Suppressor macrophage treated with lipopolysaccharide for 4 hours (primary cell): Measurements from ENCODE around the gene RHBDF1.

ENCODE experiments used
- DNase-seq: peaks from one replicate; pipeline ENCODE4 v3.0.0-alpha.2; 2020

Gene RHBDF1

DNA sequence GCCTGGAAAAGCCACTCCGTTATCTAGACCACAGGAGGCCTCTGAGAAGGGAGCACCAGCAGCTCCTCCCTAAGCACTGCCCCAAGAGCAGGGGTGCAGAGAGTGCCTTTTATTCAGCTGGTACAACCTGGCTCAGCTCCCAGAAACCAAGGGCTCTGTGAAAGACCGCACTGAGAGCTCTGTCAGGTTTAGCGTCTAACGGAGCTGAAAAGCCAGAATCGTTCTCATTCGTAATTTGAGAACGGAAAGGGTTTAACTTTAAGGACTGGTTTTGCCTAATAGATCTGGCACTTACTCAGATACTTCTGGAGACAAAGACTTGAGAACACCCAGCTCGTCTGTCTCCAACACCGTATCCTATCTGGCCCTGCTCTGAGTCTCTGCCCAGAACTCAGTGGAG lies 19.1 kb upstream of the RHBDF1 start:
- DNase-seq: no peak

GRCh38 chr16:89391-90302 lies 17.2 kb upstream of the RHBDF1 start:
- no peak for DNase-seq

DNA sequence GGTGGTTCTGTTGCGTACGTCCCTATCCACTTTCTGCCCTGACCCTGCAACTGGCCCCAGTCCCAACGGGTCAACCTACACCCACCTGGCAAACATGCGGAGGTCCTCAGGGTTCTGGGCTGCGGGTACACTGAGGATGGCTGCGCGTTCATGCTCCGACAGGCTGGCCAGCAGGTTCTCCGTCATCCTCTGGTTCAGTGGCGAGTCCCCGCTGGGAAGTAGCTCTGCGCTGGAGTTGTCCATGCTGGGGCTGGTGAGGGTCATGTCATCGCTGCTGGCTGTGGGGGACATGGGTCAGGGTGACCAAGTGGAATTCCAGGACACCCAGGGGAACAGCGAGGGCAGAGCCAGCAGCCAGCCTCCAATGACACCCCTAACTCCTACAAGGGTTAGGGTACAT lies 16.2 kb upstream of the RHBDF1 start:
- no peak for DNase-seq

GRCh38 chr16:86483-86952 lies 14.1 kb upstream of the RHBDF1 start:
- no peak for DNase-seq

DNA sequence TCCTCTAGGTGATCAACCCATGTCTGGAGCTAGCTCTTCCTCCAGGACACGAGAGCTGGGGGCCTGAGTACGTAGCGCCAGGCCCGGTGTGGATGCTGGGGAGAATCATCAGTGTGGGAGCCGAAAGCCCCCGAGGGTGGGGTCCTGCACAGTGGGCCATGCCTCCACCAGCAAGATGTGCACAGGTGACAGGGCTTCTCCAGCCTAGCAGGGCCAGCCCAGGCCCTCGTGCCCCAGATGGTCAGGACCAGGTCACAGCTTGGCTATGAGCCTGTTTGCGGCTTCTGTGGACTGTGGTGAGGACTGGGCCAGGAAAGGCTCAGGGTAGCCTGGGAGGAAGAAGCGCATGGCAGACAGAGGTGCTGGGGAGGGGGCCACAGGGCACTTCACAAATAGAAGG lies 13.4 kb upstream of the RHBDF1 start:
- DNase-seq: no peak

- DNase-seq: no peak
These were observed 13.0 kb upstream of the RHBDF1 start for GRCh38 chr16:85407-85782.

DNA sequence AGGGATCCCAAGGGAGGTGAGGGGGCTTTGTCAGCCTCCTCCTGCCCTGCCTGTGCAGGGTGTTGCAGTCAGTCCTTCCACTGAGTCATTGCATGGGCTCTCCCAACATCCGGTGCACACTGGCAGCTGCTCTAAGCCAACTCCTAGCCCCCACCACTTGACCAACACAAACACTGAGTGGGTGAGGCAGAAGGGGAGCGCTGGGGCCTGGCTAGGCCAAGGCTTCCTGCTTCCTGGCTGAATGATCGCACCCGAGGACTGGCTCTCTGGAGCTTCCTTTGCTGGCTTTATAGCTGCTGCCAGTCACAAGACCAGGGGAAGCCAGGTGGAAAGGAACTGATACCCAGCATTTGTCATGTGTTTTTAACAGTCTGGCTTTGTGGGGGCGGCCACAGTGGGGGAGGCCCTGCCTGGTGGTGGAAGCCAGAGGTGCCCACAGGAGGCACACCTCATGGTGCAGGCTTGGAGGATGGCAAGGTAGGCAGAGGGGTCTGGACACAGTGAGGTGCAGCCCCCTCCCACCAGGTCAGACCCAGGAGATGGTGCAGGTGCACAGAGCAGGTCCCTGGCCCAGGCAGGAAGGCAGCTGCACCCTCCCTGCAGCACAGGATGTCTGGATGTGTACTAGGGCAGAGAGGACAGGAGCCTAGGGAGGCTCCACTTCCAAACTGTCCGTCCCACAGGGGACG lies 12.4 kb upstream of the RHBDF1 start:
- DNase-seq: peak; percentile 77

- no peak for DNase-seq
These were observed 11.6 kb upstream of the RHBDF1 start for GRCh38 chr16:83781-84615.

GRCh38 chr16:83060-83603 lies 10.7 kb upstream of the RHBDF1 start:
- no peak for DNase-seq

DNA sequence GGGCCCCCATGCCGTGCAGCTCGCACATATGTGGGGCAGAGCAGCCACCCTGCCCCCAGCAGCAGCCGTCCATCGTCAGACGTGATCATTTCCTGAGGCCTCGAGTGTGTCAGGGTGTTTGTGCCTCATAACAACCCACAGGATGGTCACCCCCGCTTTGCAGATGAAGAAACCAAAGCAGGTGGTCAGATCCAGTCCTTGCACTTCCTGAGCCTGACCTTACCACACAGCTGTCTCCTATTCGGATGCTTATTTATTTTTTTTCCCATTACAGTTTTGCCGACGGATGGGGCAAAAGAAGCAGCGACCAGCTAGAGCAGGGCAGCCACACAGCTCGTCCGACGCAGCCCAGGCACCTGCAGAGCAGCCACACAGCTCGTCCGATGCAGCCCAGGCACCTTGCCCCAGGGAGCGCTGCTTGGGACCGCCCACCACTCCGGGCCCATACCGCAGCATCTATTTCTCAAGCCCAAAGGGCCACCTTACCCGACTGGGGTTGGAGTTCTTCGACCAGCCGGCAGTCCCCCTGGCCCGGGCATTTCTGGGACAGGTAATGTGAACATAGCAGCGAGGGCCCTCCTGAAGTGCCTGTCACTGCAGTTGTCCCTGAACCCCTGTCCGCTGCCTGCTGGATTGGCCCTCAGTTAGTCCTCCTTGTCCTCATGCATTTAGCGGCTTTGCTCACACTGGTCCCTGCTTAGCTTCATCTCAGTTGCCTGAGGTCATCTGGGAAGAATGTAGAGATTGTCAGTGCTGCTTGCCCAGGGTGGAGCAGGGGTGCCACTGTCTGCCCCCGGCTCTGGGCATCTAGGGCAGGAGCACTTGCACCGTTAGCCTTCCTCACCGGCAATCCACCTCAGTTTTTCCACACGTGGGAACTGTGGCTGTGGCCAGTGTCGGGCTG lies 7.0 kb upstream of the RHBDF1 start:
- DNase-seq: no peak

DNA sequence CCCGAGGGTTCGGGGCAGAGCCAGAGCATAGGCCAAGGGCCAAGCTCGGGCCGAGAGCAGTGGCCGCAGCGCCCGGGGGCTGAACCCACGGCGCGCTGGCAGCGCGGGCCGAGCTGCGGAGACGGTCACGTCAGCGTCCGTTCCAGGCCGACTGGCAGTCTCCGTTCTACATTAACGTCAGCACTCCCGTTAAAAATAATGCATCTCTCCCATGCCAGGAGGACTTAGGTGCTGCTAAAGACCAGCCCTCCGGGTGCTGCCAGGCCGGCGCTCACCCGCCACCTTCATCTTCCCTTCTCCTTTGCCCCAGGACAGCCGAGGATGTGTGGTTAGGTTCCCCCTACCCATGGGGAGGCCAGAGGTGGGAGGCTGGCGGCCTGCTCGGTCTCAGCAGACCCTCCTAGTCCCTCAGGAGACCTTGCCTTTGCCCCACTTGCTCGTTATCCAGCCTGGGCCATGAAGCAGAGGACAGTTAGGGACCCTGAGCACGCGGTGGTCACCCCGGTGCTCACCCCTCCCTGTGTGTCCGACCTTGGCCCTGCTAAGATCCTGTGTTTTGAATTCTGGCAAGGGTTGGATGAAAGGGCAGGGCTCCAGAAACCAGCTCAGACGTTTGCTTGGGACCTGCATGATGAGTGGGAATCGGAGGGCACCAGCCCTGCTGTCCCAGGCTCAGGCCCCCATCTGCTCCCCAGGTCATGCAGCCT lies 6.2 kb upstream of the RHBDF1 start:
- DNase-seq: peak; percentile 32

DNA sequence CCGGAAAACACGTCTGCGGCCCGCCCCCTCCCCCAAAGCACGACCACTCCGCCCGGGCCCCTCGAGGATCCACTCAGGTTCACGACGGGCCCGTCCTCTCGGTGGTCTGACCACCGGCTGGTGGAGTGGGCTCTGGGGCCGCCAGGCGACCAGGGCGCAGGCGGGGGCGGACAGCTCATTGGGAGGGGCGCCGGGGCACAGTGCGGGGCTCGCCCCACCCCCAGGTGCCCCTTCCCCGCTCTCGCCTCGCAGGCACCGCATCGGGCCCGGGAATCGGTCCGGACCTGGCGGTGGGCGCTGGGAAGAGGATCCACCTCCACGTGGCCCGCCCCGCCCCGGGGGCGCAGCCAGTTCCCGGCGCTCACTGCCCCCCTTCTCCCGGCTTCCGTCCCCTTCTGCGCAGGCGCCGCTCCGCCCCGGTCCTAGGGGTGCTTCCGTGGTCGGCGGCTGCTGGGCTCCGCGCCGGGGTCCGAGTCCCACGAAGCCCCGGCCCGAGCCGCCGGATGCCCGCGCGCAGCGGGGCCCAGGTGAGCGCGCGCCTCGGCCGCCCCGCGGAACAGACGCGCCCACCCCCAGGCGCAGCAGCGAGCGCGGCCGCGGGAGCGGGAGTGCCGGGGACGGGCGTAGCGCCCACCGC lies 5.5 kb upstream of the RHBDF1 start, which contains the start of gene MPG:
TSS of gene MPG (plus strand) at position 419 of the 637 bp plus-strand sequence. CDS start at position 504, 85 bp downstream.
- peak; percentile 88 for DNase-seq

DNA sequence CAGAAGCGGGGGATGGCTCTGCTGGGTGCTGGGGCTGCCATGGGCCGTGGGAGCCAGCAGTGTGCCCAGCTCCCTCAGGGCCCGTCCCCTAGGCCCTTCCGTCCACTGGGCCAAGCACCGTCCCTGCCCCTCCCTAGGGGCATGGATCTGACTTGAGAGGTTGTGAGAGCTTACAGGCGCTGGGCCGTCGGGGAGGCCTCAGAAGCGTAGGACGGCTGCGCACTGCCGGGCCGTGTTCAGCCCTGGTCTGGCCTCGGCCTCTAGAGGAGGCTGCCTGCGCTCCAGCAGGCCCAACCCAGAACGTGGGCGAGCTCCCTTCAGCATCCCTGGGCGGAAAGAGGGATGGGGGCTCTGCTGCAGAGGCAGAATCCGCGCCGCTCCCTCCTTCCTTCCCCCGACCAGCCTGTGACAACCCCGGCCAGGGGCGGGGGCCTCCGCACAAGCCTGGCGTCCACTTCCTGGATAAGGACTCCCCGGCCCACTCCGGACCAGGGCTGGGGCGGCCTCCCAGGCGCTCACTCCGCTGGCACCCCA lies 4.9 kb upstream of the RHBDF1 start:
- peak; percentile 40 for DNase-seq

GRCh38 chr16:76535-77272 lies 4.3 kb upstream of the RHBDF1 start:
- DNase-seq: no peak

- peak; percentile 76 for DNase-seq
These were observed 3.4 kb upstream of the RHBDF1 start for GRCh38 chr16:75580-76501.

DNA sequence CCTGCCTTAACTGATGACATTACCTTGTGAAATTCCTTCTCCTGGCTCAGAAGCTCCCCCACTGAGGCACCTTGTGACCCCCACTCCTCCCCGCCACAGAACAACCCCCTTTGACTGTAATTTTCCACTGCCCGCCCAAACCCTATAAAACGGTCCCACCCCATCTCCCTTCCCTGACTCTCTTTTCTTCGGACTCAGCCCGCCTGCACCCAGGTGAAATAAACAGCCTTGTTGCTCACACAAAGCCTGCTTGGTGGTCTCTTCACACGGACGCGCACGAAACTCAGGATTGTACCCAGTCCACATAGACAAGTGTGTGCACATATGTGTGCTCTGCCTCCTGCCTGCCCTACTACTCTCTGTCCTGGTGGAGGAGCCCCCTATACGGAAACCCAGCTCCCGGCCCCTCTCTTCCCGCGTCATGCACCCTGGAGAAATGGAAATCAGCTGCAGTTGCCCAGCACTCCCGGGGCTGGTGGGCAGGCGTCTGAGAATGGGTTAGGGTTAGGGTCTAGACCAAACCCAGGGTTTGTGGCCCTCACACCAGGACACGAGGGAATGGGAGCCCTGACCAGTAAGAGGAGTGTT lies 2.4 kb upstream of the RHBDF1 start:
- no peak for DNase-seq

GRCh38 chr16:74051-74746 lies 1.8 kb upstream of the RHBDF1 start:
- no peak for DNase-seq
